SK-N-SH (cell line): ENCODE measurements around the gene CHST11.

ENCODE experiments used
- CHD2 ChIP-seq: fragments of 150-350 bp; IDR thresholded peaks from 2 replicates; pipeline ENCODE4 v1.6.1; 2018; ENCODE audit warnings: low read length; ENCODE audit not compliant: partially characterized antibody
- CTCF ChIP-seq: fragments of 200-600 bp; sonication (generic); IDR thresholded peaks from 2 replicates; pipeline ENCODE4 v1.6.1; 2017; ENCODE audit warnings: antibody characterized with exemption, mild to moderate bottlenecking, moderate library complexity
- EP300 ChIP-seq, 2 experiments: IDR thresholded peaks; 2 replicates each; pipeline versions ENCODE4 v1.4.0 to v1.6.1; 2012; ENCODE audit warnings: borderline replicate concordance in 1 of 2, low read depth in 1 of 2, low read length in 1 of 2
- EZH2phosphoT487 ChIP-seq: fragments of 200-600 bp; sonication (generic); IDR thresholded peaks from 2 replicates; pipeline ENCODE4 v1.6.1; 2017; ENCODE audit warnings: low read depth, mixed run types, mild to moderate bottlenecking, antibody characterized with exemption, moderate library complexity, borderline replicate concordance
- MXI1 ChIP-seq: IDR thresholded peaks from 2 replicates; pipeline ENCODE4 v1.6.1; 2012; ENCODE audit warnings: mild to moderate bottlenecking, low read depth, low read length, improper control_type of control experiment
- NRF1 ChIP-seq: IDR thresholded peaks from 2 replicates; pipeline ENCODE4 v1.6.1; 2012; ENCODE audit warnings: low read depth, mild to moderate bottlenecking, low read length
- POLR2AphosphoS5 ChIP-seq: IDR thresholded peaks from 2 replicates; pipeline ENCODE4 v1.6.1; 2012; ENCODE audit warnings: low read depth, low read length
- REST ChIP-seq: IDR thresholded peaks from 2 replicates; pipeline ENCODE4 v1.6.1; 2012; ENCODE audit warnings: mild to moderate bottlenecking, low read depth, low read length, moderate library complexity
- RFX5 ChIP-seq: IDR thresholded peaks from 2 replicates; pipeline ENCODE4 v1.6.1; 2012; ENCODE audit warnings: mild to moderate bottlenecking, improper control_type of control experiment, low read length
- TAF1 ChIP-seq: IDR thresholded peaks from 2 replicates; pipeline ENCODE4 v1.6.1; 2012; ENCODE audit warnings: low read depth, mild to moderate bottlenecking, low read length, moderate library complexity, borderline replicate concordance
- TCF12 ChIP-seq: IDR thresholded peaks from 2 replicates; pipeline ENCODE4 v1.4.0; 2012
- YY1 ChIP-seq: IDR thresholded peaks from 2 replicates; pipeline ENCODE4 v1.4.0; 2012; ENCODE audit warnings: low read depth, mild to moderate bottlenecking

DNA sequence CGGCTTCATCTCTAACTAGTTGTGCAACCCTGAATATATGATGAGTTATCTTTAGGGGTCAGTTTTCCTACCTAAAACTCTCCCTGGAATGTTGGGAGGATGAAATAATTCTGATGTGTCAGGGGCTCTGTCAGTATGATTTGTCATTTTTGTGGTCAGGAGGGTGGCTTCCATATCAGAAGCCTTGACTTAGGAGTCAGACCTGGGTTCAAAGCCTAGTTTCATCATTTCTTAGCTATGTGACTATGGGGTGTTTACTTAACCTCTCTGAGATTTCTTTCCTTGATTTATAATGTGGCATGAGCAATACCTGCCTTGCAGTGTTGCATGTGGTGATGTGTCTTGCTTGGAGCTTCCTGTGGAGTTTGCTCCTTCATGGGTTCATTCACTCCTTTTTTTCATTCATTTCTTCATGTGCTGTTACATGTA is 146.8 kb downstream of the CHST11 start:
- peak; percentile 53 for TF ChIP-seq TCF12
- TF ChIP-seq POLR2AphosphoS5: no peak
- no peak for TF ChIP-seq CHD2
- no peak for TF ChIP-seq CTCF
- peak in 1 of 2 experiments; percentile 55; a peak in 2 of 4 replicates for TF ChIP-seq EP300 (IDR thresholded peaks at IDR 0.05; ENCODE audit: borderline replicate concordance in 1 of 2, low read depth in 1 of 2, low read length in 1 of 2)
- TF ChIP-seq REST: no peak
- TF ChIP-seq RFX5: no peak
- no peak for TF ChIP-seq EZH2phosphoT487
- TF ChIP-seq MXI1: no peak
- no peak for TF ChIP-seq TAF1
- no peak for TF ChIP-seq NRF1
- TF ChIP-seq YY1: no peak
